ENCODE data around the gene SPATS1. TPM values are rescaled to one million over a fixed set of nuclear protein-coding genes. Genes with fewer than 3 reads are reported as not detected.
"Not testable (repeated sequence)": the region's sequence is repeated elsewhere in the genome, so short reads cannot be mapped to it uniquely, and the experiment has no call there.

The SPATS1 gene
- total RNA-seq, 4 donors from 2014 or later, result not detected

DNA sequence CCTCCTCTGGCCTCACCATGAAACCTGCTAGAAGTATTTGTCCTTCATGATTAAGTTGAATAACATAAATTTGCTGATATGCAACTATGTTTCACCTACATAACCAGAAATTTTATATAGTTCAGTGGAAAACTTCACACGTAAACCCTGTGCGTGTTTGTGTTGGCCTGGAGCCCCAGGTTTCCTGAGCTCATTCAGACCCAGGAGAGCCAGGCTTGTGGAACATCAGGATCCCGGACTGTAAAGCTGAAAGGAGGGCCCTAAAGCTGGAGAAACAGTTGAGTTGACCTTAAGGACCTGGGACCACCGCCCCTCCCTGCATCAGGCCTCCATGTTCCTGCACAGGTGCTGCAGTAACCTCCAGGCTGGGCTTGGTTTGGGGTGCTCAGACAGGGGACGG is 3.1 kb upstream of the SPATS1 start:
- DNase-seq (ENCODE audit: extremely low spot score), result no peak
- H3K36me3 ChIP-seq, result no peaks in the 10 kb centered on the region
- H3K27me3 ChIP-seq, result peaks cover 0 to 35% (median 2%) of the 10 kb centered on the region in 4 donors
- H3K9me3 ChIP-seq, result no peaks in the 10 kb centered on the region
- peaks cover 5 to 28% (median 19%) of the 10 kb centered on the region in 4 donors for H3K4me1 ChIP-seq
- intact Hi-C loops (cut with DNase I), result loop anchor here (5.0 to 10.0 kb wide), 2 partner anchors 167 to 244 kb away; no protein-coding TSS in a partner anchor
- no peak overlapping the region for H3K4me3 ChIP-seq
- H3K27ac ChIP-seq (replicated peaks in 1 of 4), result peak overlapping the region; percentile 42 to 72 (median 49)
- TF ChIP-seq EP300 (IDR thresholded peaks at IDR 0.05) (no peak), POLR2AphosphoS5 (IDR thresholded peaks at IDR 0.05) (no peak), POLR2A (IDR thresholded peaks at IDR 0.05; ENCODE audit: low read depth) (no peak)
- TF ChIP-seq, protein P1, sequence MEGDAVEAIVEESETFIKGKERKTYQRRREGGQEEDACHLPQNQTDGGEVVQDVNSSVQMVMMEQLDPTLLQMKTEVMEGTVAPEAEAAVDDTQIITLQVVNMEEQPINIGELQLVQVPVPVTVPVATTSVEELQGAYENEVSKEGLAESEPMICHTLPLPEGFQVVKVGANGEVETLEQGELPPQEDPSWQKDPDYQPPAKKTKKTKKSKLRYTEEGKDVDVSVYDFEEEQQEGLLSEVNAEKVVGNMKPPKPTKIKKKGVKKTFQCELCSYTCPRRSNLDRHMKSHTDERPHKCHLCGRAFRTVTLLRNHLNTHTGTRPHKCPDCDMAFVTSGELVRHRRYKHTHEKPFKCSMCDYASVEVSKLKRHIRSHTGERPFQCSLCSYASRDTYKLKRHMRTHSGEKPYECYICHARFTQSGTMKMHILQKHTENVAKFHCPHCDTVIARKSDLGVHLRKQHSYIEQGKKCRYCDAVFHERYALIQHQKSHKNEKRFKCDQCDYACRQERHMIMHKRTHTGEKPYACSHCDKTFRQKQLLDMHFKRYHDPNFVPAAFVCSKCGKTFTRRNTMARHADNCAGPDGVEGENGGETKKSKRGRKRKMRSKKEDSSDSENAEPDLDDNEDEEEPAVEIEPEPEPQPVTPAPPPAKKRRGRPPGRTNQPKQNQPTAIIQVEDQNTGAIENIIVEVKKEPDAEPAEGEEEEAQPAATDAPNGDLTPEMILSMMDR (IDR thresholded peaks at IDR 0.05), result no peak
- WGBS, result 53% methylated on average over 4 of the region's 5 CpGs

DNA sequence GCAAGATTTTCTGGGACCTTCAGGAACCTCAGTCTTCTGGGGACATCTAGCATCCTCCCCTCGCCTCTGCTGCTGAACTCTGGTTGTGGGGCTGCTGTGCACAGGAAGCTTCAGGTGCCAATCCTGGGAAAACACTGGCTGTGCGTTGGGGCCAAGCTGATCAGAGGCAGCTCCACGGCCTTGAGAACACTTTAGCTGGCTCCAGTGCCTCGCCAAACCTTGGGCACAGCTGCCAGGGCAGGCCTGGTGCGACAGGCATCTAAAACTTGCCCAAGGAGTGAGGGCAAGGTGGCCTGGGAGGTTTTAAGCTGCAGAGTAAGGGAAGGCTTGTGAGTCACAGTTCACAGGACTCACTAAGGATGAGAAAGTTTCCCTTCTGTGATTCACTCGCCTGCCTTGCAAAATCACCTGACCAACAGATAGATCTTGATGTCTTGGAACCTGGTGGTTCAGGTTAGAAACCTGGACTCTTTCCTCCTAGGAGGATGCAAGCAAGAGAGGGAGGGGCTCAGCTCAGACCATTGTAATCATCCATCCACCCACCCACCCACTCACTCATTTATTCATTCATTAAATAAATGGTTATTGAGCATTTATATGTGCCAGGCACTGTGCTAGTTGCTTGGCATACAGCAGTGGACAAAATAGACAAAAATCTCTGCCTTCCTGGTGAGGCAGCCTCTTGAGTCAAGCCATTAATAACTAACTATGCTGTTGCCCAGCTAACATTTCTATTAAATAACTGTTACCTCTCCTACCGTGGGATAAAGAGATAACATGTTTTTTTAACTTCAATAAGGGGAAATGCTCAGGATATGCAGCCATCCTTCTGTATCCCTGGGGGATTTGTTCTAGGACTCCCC is 2.5 kb upstream of the SPATS1 start:
- TF ChIP-seq POLR2AphosphoS5 (IDR thresholded peaks at IDR 0.05) (no peak), POLR2A (IDR thresholded peaks at IDR 0.05; ENCODE audit: low read depth) (no peak)
- 78% methylated on average over 3 of the region's 7 CpGs for WGBS
- no peak for DNase-seq (ENCODE audit: extremely low spot score)
- no peaks in the 10 kb centered on the region for H3K9me3 ChIP-seq
- peaks cover 5 to 28% (median 19%) of the 10 kb centered on the region in 4 donors for H3K4me1 ChIP-seq
- H3K27me3 ChIP-seq, result peaks cover 0 to 34% (median 5%) of the 10 kb centered on the region in 4 donors
- H3K27ac ChIP-seq (replicated peaks in 1 of 4), result peak overlapping the region in 1 of 4 donors; percentile 72
- no peak overlapping the region for H3K4me3 ChIP-seq
- intact Hi-C loops (cut with DNase I), result loop anchor here (5.0 to 10.0 kb wide), 2 partner anchors 168 to 245 kb away; no protein-coding TSS in a partner anchor
- no peaks in the 10 kb centered on the region for H3K36me3 ChIP-seq

DNA sequence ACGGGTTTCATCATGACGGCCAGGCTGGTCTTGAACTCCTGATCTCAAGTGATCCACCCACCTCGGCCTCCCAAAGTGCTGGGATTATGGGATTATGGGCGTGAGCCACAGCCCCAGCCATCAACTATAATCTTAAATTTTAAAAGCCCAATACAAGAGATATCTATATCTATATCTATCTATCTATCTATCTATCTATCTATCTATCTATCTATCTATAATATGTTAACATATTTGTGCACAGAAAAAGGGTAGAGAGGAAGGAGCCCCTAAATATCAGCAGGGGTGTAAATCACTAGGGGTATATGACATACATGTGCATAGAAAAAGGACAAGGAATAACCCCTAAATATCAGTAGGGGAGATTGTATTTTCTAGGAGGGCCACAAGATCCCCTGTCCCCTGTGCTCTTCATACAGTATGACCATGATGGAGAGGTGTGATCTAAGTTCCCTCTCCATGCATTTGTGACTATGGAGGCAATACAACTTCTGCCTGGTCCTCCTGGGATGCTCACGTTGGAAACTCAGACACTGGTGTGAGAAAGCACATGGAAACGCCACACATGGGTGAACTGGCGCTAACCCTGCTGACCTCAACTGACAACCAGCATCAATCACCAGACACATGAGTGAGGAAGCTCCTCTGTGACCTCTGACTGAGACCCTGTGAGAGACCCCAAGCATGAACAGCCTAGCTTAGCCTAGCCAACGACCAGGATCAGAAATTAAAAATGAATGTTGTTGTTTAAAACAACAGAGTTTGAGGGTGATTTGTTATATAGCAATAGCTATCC is 1.2 kb upstream of the SPATS1 start:
- H3K36me3 ChIP-seq, result no peaks in the 10 kb centered on the region
- no peaks in the 10 kb centered on the region for H3K9me3 ChIP-seq
- H3K4me3 ChIP-seq, result no peak overlapping the region
- H3K27me3 ChIP-seq, result peaks cover 0 to 44% (median 5%) of the 10 kb centered on the region in 4 donors
- no peak for DNase-seq (ENCODE audit: extremely low spot score)
- TF ChIP-seq POLR2A (IDR thresholded peaks at IDR 0.05; ENCODE audit: low read depth), result no peak
- TF ChIP-seq, protein P1 (IDR thresholded peaks at IDR 0.05), result no peak
- no peak for TF ChIP-seq EP300 (IDR thresholded peaks at IDR 0.05)
- TF ChIP-seq POLR2AphosphoS5 (IDR thresholded peaks at IDR 0.05), result no peak
- intact Hi-C loops (cut with DNase I), result no loop called here
- WGBS, result 65% methylated on average over 8 of the region's 8 CpGs
- H3K27ac ChIP-seq (replicated peaks in 1 of 4), result no peak overlapping the region
- H3K4me1 ChIP-seq, result peaks cover 5 to 28% (median 19%) of the 10 kb centered on the region in 4 donors

DNA sequence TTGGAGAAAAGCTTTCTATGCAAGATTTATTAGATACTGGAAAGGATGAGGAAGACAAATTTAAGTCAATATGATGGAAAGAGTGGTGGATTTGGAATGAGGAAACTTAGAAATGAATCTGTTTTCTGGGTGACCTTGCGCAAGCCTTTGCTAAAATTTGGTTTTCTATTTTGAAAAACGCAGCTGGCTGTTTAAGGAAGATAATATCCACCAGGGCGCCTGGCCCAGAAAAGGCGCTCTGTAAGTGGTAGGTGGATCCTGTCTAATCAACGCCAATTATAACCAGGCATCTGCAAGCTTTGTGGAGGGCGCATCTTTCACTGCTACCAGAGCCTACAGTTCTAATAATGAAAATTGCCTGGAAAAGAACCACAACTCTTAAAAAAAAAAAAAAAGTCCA is 398 bp upstream of the SPATS1 start:
- 35% methylated on average over 6 of the region's 6 CpGs for WGBS
- intact Hi-C loops (cut with DNase I), result no loop called here
- peaks cover 0 to 45% (median 5%) of the 10 kb centered on the region in 4 donors for H3K27me3 ChIP-seq
- no peaks in the 10 kb centered on the region for H3K36me3 ChIP-seq
- H3K27ac ChIP-seq (replicated peaks in 1 of 4), result no peak overlapping the region
- H3K9me3 ChIP-seq, result no peaks in the 10 kb centered on the region
- DNase-seq (ENCODE audit: extremely low spot score), result no peak
- no peak for TF ChIP-seq POLR2AphosphoS5 (IDR thresholded peaks at IDR 0.05)
- TF ChIP-seq EP300 (IDR thresholded peaks at IDR 0.05), result no peak
- no peak for TF ChIP-seq POLR2A (IDR thresholded peaks at IDR 0.05; ENCODE audit: low read depth)
- TF ChIP-seq, protein P1 (IDR thresholded peaks at IDR 0.05), result no peak
- H3K4me1 ChIP-seq, result peaks cover 5 to 28% (median 19%) of the 10 kb centered on the region in 4 donors
- peak overlapping the region; percentile 30 to 45 (median 36) for H3K4me3 ChIP-seq

DNA sequence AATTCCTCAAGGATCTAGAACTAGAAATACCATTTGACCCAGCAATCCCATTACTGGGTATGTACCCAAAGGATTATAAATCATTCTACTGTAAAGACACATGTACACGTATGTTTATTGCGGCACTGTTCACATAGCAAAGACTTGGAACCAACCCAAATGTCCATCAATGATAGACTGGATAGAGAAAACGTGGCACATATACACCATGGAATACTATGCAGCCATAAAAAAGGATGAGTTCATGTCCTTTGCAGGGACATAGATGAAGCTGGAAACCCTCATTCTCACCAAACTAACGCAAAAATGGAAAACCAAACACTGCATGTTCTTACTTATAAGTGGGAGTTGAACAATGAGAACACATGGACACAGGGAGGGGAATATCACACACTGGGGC is 4.4 kb downstream of the SPATS1 start:
- DNase-seq (ENCODE audit: extremely low spot score); H3K4me3 ChIP-seq; H3K27ac ChIP-seq (replicated peaks in 1 of 4); intact Hi-C loops (cut with DNase I); H3K9me3 ChIP-seq; H3K36me3 ChIP-seq: not testable (repeated sequence)
- WGBS, result 86% methylated on average over 4 of the region's 4 CpGs
- Histone ChIP-seq H3K27me3 (peaks cover 0 to 40% (median 5%) of the 10 kb centered on the region in 4 donors), H3K4me1 (peaks cover 5 to 12% (median 10%) of the 10 kb centered on the region in 4 donors)
